IMR-90 (cell line): Measurements from ENCODE around the gene IGSF10. TPM values are rescaled to one million over a fixed set of nuclear protein-coding genes. Genes with fewer than 3 reads are reported as not detected.

ENCODE experiments used
- ATAC-seq: fragments of 200-7000 bp; cut with Tn5 transposase; 2 replicates; pipeline ENCODE4 v1.9.1; 2020; ENCODE audit warnings: low read depth, mild to moderate bottlenecking, moderate library complexity
- BruUV-seq: library from RNA; stranded (reverse); fragments of 400-500 nt; replicated peaks from 2 replicates; lab custom pipeline; 2021; lab: Mats Ljungman, UMichigan
- CTCF ChIA-PET: fragments of 300-600 bp; formaldehyde crosslinking; extraction: SDS; loops from one replicate; lab custom pipeline; 2021; ENCODE audit warnings: antibody characterized with exemption; lab: Yijun Ruan, JAX
- POLR2A ChIA-PET: fragments of 300-600 bp; sonication (Branson Sonifier 250); formaldehyde crosslinking; loops from one replicate; lab custom pipeline; 2022; ENCODE audit warnings: antibody characterized with exemption; ENCODE audit not compliant: unreplicated experiment; lab: Charles Lee
- DNase-seq: peaks from one replicate; pipeline ENCODE4 v3.0.0; 2013
- H2AFZ ChIP-seq: replicated peaks from 2 replicates; pipeline ENCODE3; 2013; ENCODE audit warnings: low read length, mild to moderate bottlenecking; ENCODE audit not compliant: poor library complexity
- H2AK5ac ChIP-seq: 2 replicates; pipeline ENCODE4 v1.6.1; 2013; ENCODE audit warnings: low read depth, low read length, inconsistent platforms
- H2AK9ac ChIP-seq: replicated peaks from 2 replicates; pipeline ENCODE3; 2013; ENCODE audit warnings: mild to moderate bottlenecking, low read depth, low read length, moderate library complexity; ENCODE audit not compliant: poor library complexity
- H2BK120ac ChIP-seq: 2 replicates; pipeline ENCODE4 v1.6.1; 2013; ENCODE audit warnings: low read depth, low read length, inconsistent platforms
- H2BK15ac ChIP-seq: 3 replicates; pipeline ENCODE4 v1.6.1; 2013; ENCODE audit warnings: low read depth, low read length, inconsistent platforms
- H2BK20ac ChIP-seq: 2 replicates; pipeline ENCODE4 v1.6.1; 2013; ENCODE audit warnings: low read depth, mild to moderate bottlenecking, inconsistent platforms, low read length, moderate library complexity
- H2BK5ac ChIP-seq: 2 replicates; pipeline ENCODE4 v1.6.1; 2013; ENCODE audit warnings: mild to moderate bottlenecking, low read depth, low read length, inconsistent platforms; ENCODE audit not compliant: poor library complexity, severe bottlenecking
- H3K14ac ChIP-seq: replicated peaks from 2 replicates; pipeline ENCODE4 v1.6.1; 2013; ENCODE audit warnings: low read depth, low read length, inconsistent platforms
- H3K18ac ChIP-seq: 2 replicates; pipeline ENCODE4 v1.6.1; 2013; ENCODE audit warnings: low read depth, low read length, control low read depth
- H3K23ac ChIP-seq: 2 replicates; pipeline ENCODE4 v1.6.1; 2013; ENCODE audit warnings: low read depth, low read length, inconsistent platforms
- H3K27ac ChIP-seq: 2 replicates; pipeline ENCODE4 v1.5.1; 2013; ENCODE audit warnings: mild to moderate bottlenecking, control low read depth, low read length; ENCODE audit not compliant: insufficient read depth
- H3K27me3 ChIP-seq: 2 replicates; pipeline ENCODE4 v1.6.1; 2013; ENCODE audit warnings: low read length; ENCODE audit not compliant: control insufficient read depth, insufficient read depth
- H3K36me3 ChIP-seq: 2 replicates; pipeline ENCODE4 v1.6.1; 2013; ENCODE audit warnings: low read length, mixed read lengths; ENCODE audit not compliant: control insufficient read depth, insufficient read depth
- H3K4ac ChIP-seq: 2 replicates; pipeline ENCODE4 v1.6.1; 2013; ENCODE audit warnings: low read depth, low read length, inconsistent platforms
- H3K4me1 ChIP-seq: 2 replicates; pipeline ENCODE4 v1.6.1; 2013; ENCODE audit warnings: low read length, mixed read lengths; ENCODE audit not compliant: control insufficient read depth, insufficient read depth
- H3K4me2 ChIP-seq: 2 replicates; pipeline ENCODE4 v1.6.1; 2013; ENCODE audit warnings: low read depth, mild to moderate bottlenecking, control low read depth, low read length, moderate library complexity
- H3K4me3 ChIP-seq: 2 replicates; pipeline ENCODE4 v1.5.1; 2013; ENCODE audit warnings: low read depth, mild to moderate bottlenecking, control low read depth, low read length, moderate library complexity; ENCODE audit not compliant: insufficient read depth
- H3K56ac ChIP-seq: 2 replicates; pipeline ENCODE4 v1.6.1; 2013; ENCODE audit warnings: low read length, inconsistent platforms; ENCODE audit not compliant: insufficient read depth; ENCODE audit errors: extremely low read depth
- H3K79me1 ChIP-seq, 2 experiments: 2 replicates each; pipeline ENCODE4 v1.6.1; 2013; ENCODE audit warnings: low read length in 2 of 2, inconsistent platforms in 1 of 2, low read depth in 1 of 2
- H3K9ac ChIP-seq: 2 replicates; pipeline ENCODE4 v1.6.1; 2013; ENCODE audit warnings: low read depth, low read length, control low read depth
- H3K9me1 ChIP-seq: 2 replicates; pipeline ENCODE4 v1.6.1; 2013; ENCODE audit warnings: low read length, inconsistent platforms; ENCODE audit not compliant: insufficient read depth
- H3K9me3 ChIP-seq: 2 replicates; pipeline ENCODE4 v1.6.1; 2013; ENCODE audit warnings: low read length; ENCODE audit not compliant: control insufficient read depth, insufficient read depth
- H4K20me1 ChIP-seq: 2 replicates; pipeline ENCODE4 v1.6.1; 2013; ENCODE audit warnings: low read length, inconsistent platforms; ENCODE audit not compliant: insufficient read depth
- H4K5ac ChIP-seq: 2 replicates; pipeline ENCODE4 v1.6.1; 2013; ENCODE audit warnings: mild to moderate bottlenecking, low read depth, low read length, control low read depth
- H4K8ac ChIP-seq, 2 experiments: 2 replicates each; pipeline ENCODE4 v1.6.1; 2013; ENCODE audit warnings: low read depth in 2 of 2, low read length in 2 of 2, control low read depth in 1 of 2, inconsistent platforms in 1 of 2
- H4K91ac ChIP-seq: 2 replicates; pipeline ENCODE4 v1.6.1; 2013; ENCODE audit warnings: low read depth, low read length, inconsistent platforms; ENCODE audit not compliant: insufficient read depth
- BHLHE40 ChIP-seq: fragments of 150-350 bp; IDR thresholded peaks from 2 replicates; pipeline ENCODE4 v1.6.1; 2016; ENCODE audit warnings: mild to moderate bottlenecking, low read depth, low read length
- CEBPB ChIP-seq: IDR thresholded peaks from 2 replicates; pipeline ENCODE4 v1.6.1; 2012; ENCODE audit warnings: low read depth, low read length, improper control_type of control experiment
- CHD1 ChIP-seq: IDR thresholded peaks from 2 replicates; pipeline ENCODE4 v1.6.1; 2012; ENCODE audit warnings: low read depth, low read length, improper control_type of control experiment
- FOS ChIP-seq: fragments of 150-350 bp; IDR thresholded peaks from 2 replicates; pipeline ENCODE4 v1.6.1; 2016; ENCODE audit warnings: low read depth, low read length
- MAFK ChIP-seq: IDR thresholded peaks from 2 replicates; pipeline ENCODE4 v1.6.1; 2012; ENCODE audit warnings: low read depth, low read length, improper control_type of control experiment
- MAZ ChIP-seq: IDR thresholded peaks from 2 replicates; pipeline ENCODE4 v1.6.1; 2012; ENCODE audit warnings: low read depth, mild to moderate bottlenecking, low read length, improper control_type of control experiment, moderate library complexity, borderline replicate concordance
- MXI1 ChIP-seq: IDR thresholded peaks from 2 replicates; pipeline ENCODE4 v1.6.1; 2012; ENCODE audit warnings: low read depth, mild to moderate bottlenecking, low read length, moderate library complexity, borderline replicate concordance
- POLR2A ChIP-seq: IDR thresholded peaks from 2 replicates; pipeline ENCODE4 v1.6.1; 2012; ENCODE audit warnings: mild to moderate bottlenecking, low read depth, low read length
- RAD21 ChIP-seq: IDR thresholded peaks from 2 replicates; pipeline ENCODE4 v1.6.1; 2012; ENCODE audit warnings: low read length, improper control_type of control experiment
- RCOR1 ChIP-seq: IDR thresholded peaks from 2 replicates; pipeline ENCODE4 v1.6.1; 2012; ENCODE audit warnings: mild to moderate bottlenecking, low read length, improper control_type of control experiment; ENCODE audit not compliant: insufficient replicate concordance
- RFX5 ChIP-seq: IDR thresholded peaks from 2 replicates; pipeline ENCODE4 v1.8.0; 2012; ENCODE audit warnings: low read depth, mild to moderate bottlenecking, low read length, moderate library complexity
- SMC3 ChIP-seq: fragments of 150-350 bp; IDR thresholded peaks from 2 replicates; pipeline ENCODE4 v1.6.1; 2016; ENCODE audit warnings: low read depth, mild to moderate bottlenecking, antibody characterized with exemption, low read length, moderate library complexity
- USF2 ChIP-seq: fragments of 150-350 bp; IDR thresholded peaks from 2 replicates; pipeline ENCODE4 v1.6.1; 2017; ENCODE audit warnings: mild to moderate bottlenecking, antibody characterized with exemption, low read length, low read depth
- whole genome bisulfite sequencing, 2 experiments: methylation state at CpG; one replicate each; pipeline versions ENCODE4 v1.1.5 to v1.1.7; 2013; ENCODE audit warnings: missing lambda C conversion rate in 2 of 2; ENCODE audit not compliant: insufficient read length in 1 of 2; ENCODE audit errors: extremely low coverage in 2 of 2; 5-methylcytosine and 5-hydroxymethylcytosine counted together
- dilution Hi-C: fragments of 300-500 bp; cut with HindIII; formaldehyde crosslinking; loops from one replicate; pipeline ENCODE4 v1.14.3; 2018; ENCODE audit warnings: low sequenced_read_pairs; ENCODE audit not compliant: unreplicated experiment
- in situ Hi-C: fragments of 300-500 bp; cut with MboI; formaldehyde crosslinking; loops from 3 replicates; pipeline ENCODE4 v1.14.3; 2019; ENCODE audit warnings: low sequenced_read_pairs, inconsistent platforms, mixed read lengths
- intact Hi-C: fragments of 100-400 bp; cut with micrococcal nuclease; formaldehyde crosslinking; loops from 2 replicates; pipeline ENCODE4 v1.10.0; 2022
- polyA plus RNA-seq, 3 experiments: library from polyadenylated mRNA; depleted of rRNA; stranded (reverse); fragments of >200 nt; gene quantifications; 2 replicates each; pipeline ENCODE4 v1.2.3, GENCODE V29; 2012; ENCODE audit warnings: low replicate concordance in 1 of 3
- total RNA-seq: library from RNA; depleted of rRNA; stranded (reverse); fragments of >200 nt; gene quantifications from 2 replicates; pipeline ENCODE4 v1.2.3, GENCODE V29; 2012
- TF ChIP-seq, protein P1 (sequence below): conservative IDR thresholded peaks from 2 replicates; pipeline ENCODE4 v1.5.1; 2012; ENCODE audit warnings: mild to moderate bottlenecking, low read depth, low read length, improper control_type of control experiment

Gene IGSF10
- total and polyA plus RNA-seq, 2 of the 4 experiments (the other 2 are of a cell fraction) = under 0.01 to 0.07 TPM

DNA sequence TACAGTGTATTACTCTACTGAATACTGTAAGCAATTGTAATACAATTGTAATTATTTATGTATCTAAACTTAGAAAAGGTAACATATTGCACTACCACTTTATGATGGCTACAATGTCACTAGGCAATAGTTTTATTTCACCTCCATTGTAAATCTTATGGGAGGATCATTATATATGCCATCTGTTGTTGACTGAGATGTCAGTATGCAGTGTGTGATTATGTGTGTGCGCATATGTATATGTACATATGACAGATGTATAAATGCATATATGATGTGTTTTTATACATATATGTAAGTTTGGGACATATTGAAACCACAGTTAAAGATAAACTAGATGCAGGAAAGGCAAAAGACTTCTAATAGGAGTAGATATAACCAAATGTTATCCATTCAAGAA, 8.5 kb downstream of the IGSF10 start:
- no peaks in the 10 kb centered on the region for H3K4me1 ChIP-seq
- TF ChIP-seq SMC3 = no peak
- TF ChIP-seq MXI1 = no peak
- TF ChIP-seq MAFK = no peak
- TF ChIP-seq RAD21 = no peak
- TF ChIP-seq CHD1 = no peak
- TF ChIP-seq BHLHE40 = no peak
- no peak for TF ChIP-seq MAZ
- TF ChIP-seq RCOR1 = no peak
- TF ChIP-seq CEBPB = no peak
- TF ChIP-seq, protein P1, sequence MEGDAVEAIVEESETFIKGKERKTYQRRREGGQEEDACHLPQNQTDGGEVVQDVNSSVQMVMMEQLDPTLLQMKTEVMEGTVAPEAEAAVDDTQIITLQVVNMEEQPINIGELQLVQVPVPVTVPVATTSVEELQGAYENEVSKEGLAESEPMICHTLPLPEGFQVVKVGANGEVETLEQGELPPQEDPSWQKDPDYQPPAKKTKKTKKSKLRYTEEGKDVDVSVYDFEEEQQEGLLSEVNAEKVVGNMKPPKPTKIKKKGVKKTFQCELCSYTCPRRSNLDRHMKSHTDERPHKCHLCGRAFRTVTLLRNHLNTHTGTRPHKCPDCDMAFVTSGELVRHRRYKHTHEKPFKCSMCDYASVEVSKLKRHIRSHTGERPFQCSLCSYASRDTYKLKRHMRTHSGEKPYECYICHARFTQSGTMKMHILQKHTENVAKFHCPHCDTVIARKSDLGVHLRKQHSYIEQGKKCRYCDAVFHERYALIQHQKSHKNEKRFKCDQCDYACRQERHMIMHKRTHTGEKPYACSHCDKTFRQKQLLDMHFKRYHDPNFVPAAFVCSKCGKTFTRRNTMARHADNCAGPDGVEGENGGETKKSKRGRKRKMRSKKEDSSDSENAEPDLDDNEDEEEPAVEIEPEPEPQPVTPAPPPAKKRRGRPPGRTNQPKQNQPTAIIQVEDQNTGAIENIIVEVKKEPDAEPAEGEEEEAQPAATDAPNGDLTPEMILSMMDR = no peak
- TF ChIP-seq POLR2A = no peak
- TF ChIP-seq USF2 = no peak
- TF ChIP-seq FOS = no peak
- no peak for TF ChIP-seq RFX5
- H3K27ac ChIP-seq = no peak overlapping the region
- BruUV-seq = no TSS peak
- no peak overlapping the region for H3K4me2 ChIP-seq
- H4K91ac ChIP-seq = no peak overlapping the region
- no peak overlapping the region for H2BK5ac ChIP-seq
- H2BK15ac ChIP-seq = no peak overlapping the region
- no peak overlapping the region for H3K14ac ChIP-seq
- ATAC-seq (no peak), DNase-seq (no peak)
- no peak overlapping the region for H2AK5ac ChIP-seq
- dilution Hi-C loops = no loop called here
- H2AFZ ChIP-seq = no peak overlapping the region
- no peaks in the 10 kb centered on the region for H3K79me1 ChIP-seq
- no peak overlapping the region for H3K9ac ChIP-seq
- H4K20me1 ChIP-seq = no peaks in the 10 kb centered on the region
- ChIA-PET CTCF (no interaction called here), POLR2A (no interaction called here)
- no peak overlapping the region for H3K4me3 ChIP-seq
- peaks cover 4% of the 10 kb centered on the region for H3K27me3 ChIP-seq
- no peak overlapping the region for H3K18ac ChIP-seq
- no peak overlapping the region for H3K23ac ChIP-seq
- H2BK20ac ChIP-seq = no peak overlapping the region
- WGBS, 2 experiments = no CpG with 5 or more reads among the region's 1 CpG
- H3K4ac ChIP-seq = no peak overlapping the region
- no peak overlapping the region for H2AK9ac ChIP-seq
- no peak overlapping the region for H3K56ac ChIP-seq
- H3K9me1 ChIP-seq = no peaks in the 10 kb centered on the region
- H4K5ac ChIP-seq = no peak overlapping the region
- in situ Hi-C loops = no loop called here
- no peaks in the 10 kb centered on the region for H3K36me3 ChIP-seq
- no peak overlapping the region for H4K8ac ChIP-seq
- intact Hi-C loops = no loop called here
- H3K9me3 ChIP-seq = no peaks in the 10 kb centered on the region
- H2BK120ac ChIP-seq = no peak overlapping the region
